HG03066 (cell line): Measurements from ENCODE around the gene P2RY12.
A peak's percentile ranks its signal among the peaks of the same experiment; 100 is the strongest.
"Not testable (repeated sequence)": the region's sequence is repeated elsewhere in the genome, so short reads cannot be mapped to it uniquely, and the experiment has no call there.

Source experiments
- ATAC-seq: cut with Tn5 transposase; IDR thresholded peaks from one replicate; pipeline ENCODE4 v1.9.1; 2021; ENCODE audit warnings: low read depth; ENCODE audit not compliant: unreplicated experiment

P2RY12 gene

DNA sequence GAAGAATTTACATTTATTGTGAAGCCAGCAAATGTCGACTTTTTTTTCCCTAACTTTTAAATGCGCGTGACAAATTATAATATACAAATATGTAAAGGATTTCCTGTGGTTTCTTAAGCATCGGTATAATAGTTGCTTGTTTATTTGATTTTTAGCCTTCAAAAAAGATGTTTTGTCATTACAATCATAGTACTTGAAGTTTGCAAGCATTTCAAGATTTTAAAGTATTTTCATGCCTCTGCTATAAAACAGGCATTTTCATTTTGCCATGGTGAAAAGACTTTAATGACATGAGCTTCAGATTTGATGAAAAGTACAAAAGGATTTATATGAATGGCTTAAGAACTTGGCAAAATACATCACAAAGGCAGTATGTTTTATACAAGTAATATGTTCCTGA is 9.4 kb upstream of the P2RY12 start:
- no peak for ATAC-seq

DNA sequence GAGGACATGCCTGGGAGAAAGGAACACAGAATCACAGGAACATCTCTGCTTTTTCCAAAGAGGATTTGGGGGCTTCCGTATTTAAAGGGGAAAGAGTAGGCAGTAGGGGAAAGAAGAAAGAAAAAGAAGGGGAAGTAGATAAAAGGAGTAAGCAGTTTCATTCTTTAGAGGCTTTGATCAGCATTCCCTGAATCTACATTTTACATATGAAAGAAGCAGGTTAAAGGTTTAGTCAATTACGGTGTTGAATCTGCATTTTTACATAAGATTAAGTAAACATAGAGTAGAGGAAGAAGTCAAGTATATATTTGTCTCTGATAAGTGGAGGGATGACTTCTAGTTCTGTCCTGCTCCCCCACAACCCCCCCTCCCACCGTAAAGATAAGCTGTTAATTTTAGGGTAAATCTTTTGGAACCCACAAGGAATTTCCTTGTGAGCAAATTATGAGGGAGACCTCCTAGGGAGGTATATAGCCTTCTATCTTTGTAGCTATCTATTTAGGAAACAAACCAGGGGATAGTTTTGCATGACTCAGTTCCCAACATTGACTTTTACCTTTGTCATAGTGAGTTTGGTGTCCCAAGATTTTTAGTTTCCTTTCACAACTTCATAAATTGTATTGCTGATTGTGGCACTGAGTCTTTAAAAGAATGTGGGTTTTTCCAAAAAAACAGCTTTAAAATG is 8.7 kb upstream of the P2RY12 start:
- no peak for ATAC-seq

DNA sequence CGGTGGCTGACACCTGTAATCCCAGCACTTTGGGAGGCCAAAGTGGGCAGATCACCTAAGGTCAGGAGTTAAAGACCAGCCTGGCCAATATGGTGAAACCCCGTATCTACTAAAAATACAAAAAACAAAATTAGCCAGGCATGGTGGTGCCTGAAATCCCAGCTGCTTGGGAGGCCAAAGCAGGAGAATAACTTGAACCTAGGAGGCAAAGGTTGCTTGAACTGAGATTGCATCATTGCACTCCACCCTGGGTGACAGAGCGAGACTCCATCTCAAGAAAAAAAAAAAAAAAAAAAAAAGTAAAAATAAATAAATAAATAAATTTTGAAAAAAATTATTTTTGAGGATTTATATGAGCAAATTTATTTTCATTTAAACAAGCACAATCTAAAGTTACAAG is 7.6 kb upstream of the P2RY12 start:
- not testable (repeated sequence) for ATAC-seq

DNA sequence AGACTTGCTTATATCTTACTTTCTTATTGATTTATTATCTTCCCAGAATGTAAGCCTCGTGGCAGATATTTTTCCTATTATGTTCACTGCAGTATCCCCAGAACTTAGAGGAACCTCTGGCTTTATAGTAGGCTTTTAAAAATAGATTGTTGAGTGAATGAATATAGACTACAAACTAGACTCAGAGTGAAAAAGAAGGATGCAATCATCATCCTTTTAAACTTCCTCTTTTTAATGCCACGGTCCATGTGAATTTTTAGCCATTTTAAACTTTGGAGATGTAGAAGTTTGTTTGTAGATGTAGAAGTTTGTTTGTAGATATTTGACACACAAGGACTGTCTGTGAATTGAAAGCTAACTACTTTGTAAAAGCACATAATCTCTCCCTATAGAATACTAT is 7.2 kb upstream of the P2RY12 start:
- ATAC-seq = no peak

DNA sequence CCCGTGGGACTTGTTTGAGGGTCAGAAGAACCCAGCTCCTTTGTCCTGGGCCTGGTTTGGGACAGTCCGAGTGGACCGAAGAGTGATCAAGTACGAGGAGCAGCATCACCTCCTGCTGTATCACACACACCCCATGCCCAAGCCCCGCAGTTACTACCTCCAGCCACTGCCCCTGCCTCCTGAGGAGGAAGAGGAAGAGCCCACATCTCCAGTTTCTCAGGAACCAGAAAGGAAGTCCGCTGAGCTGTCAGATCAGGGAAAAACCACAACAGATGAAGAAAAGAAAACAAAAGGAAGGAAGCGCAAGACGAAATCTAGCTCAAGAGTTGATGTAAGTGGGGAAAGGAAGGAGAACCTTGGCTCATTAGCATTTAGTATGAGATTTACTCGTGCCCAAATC is 3.3 kb upstream of the P2RY12 start:
- no peak for ATAC-seq

DNA sequence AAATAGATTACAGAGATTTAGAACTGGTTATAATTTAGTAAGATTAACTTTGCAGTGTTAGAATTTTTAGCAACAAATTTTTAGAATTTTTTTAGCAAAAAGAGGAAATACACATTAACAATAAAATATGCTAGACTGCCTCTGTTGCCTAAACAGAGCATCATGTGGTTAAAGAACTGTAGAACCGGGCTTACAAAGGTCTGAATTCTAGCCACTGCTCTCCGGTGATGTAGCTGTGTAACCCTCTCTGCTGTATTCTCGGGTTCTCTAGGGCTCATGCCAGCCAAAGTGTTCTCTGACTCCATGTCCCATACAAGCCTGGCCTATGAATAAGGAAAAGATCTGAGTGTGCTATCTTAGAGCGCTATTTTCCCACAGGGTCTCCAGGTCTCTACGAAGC is 2.9 kb upstream of the P2RY12 start:
- ATAC-seq = no peak

DNA sequence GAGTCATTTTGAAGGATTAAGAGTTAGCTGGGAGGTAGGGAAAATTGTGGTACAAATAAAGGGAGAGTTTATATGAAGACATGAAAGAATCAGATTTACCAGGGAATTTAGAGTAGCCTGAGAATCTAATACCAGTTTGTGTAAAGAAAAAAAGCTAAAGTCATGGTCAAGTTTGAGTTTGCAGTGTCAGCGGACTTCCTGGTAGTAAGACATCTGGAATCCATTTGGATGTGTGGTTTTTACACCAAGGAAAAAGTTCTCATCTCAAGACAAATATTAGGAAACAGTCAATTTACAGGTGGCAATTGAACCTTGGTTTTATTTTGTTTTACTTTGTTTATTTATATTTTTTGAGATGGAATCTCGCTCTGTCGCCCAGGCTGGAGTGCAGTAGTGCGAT is 1.5 kb upstream of the P2RY12 start:
- ATAC-seq = no peak

DNA sequence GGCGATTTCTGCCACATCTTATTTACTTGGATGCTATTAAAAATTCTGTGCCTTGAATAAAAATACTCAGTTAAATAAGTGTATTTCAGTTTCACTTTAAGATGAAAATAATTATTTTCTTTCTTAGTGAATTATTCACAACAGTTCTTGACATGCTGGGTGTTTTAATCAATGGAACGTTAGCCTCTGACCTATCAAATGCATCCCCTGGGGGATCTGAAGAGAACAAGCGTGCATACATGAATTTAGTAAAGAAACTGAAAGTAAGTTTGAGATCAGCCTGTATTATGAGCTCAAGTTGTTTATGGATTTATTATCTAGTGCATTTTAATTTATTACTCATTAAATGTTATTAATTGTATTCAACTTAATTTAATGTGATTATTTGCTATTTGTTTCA is 597 bp downstream of the P2RY12 start:
- ATAC-seq = peak; percentile 47

DNA sequence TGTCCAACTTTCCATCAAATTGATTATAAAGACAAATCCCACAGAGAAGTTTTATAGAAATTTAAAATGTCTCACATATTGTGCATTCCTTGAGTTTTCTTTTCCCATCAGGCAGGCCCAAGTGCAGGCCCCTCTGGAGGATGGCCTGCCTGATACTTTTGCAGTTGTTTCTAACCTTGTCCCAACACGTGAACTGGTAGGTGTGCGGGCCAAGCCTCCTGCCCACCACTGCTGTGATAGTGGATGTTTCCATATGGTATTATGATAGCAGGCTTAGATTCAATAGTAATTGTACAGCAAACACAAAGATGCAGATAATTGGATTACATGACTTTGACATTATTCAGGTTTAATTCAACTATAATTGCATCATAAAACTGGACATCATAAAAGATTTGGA is 1.4 kb downstream of the P2RY12 start:
- ATAC-seq = peak; percentile 10

DNA sequence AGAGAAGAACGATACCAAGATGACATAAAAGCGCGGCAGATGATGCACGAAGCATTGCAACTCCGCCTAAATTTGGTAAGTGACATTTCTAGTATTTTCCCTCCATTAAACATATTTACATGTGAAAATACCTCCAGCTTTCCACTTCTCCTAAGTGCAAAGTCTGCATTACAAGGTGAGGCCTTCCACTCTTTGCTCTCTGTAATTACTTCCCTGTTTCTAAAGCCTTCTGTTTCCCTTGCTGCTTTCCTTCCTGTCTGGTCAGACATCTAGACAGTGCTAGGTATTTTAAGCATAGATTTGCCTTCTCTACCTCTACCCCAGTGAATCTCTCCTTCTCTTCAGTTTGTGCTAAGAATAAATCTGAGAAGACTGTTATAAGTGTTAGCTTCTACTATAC is 1.9 kb downstream of the P2RY12 start:
- peak; percentile 43 for ATAC-seq

DNA sequence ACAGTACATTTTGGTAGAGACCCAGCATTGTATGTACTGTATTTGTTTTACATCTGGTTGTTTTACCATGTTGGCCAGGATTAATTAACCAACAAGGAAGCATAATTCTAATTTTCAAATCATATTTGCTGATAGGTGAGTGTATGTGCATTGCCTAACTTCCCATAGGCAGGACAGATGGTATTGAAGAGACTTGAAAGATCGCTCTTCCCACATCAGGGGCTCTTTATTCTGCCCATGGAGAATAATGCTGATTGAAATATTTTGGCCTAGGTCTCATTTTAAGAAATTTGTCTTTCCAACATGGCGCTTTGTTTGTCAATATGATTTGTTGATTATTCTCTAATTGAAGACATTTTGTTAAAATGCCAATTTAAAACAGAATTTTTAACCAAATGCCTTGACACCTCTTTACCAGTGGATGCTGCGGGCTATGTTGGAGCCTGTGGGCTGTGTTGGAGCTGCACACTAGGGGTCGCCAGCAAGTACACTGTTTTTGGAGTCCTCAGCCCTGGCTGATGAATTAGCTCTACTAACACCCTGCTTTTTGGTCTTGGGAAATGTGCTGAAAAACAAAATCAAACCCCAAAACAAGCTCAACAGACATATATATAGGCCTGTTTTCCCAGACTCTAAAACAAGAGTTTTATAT is 5.3 kb downstream of the P2RY12 start:
- no peak for ATAC-seq

DNA sequence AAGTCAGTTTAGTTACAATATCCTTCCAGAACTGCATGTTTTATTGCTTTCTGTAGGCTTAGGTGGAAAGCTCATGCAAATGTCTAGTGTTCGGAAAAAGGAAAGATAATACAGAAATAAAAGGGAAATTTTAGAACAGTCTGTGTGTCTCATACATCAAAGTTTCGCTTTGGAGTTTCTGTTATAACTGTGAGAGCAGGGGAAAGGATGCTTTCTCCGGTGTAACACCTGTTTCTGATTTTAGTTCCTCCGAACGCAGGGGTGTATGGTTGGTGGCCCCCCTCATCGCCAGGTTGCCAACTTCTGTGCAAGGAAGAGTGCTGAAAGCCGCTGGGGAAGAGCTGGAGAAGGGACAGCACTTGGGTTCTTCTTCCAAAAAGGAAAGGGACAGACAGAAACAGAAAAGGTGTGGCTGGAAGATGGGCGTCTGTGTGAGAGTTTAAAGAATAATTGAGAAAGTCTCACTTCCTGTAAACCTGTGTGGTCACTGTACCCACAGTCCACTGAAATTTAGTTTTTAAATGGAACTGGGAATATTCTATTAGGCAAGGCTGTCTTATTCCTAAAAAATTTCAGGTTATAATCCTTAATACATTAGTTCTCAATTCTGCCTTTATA is 6.7 kb downstream of the P2RY12 start:
- no peak for ATAC-seq

DNA sequence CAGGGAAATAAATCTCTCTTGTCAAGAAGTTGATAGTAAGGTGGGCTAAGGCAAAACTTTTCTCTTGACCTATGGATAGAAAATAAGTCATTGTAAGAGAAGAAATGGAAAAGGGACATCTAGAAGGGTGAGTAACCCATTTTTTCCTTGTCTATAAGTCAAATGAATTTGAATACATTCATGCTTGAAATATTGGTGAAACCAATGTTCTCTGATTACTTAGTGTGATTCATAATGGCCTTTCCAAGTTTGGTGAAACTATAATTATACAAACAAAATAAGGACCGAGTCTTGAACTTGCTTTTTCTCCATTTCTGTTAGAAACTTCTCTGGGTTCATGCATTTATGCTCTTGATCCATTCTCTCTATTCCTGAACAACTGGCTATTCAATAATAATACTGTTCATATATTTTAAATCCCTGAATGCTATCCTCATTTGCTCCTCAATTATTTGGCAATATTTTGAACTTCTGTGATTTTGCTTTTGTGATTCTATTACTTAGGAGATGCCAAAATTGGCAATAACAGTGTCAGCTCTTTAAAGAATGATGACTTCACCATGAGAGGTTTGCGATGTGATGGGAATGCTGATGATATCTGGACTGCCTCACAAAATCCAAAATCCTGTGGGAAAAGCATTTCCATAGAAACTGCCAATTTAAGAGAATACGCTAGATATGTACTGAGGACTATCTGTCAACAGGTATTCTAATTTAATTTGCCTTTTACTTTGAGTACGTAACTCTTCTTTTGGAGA is 12.3 kb downstream of the P2RY12 start:
- ATAC-seq = no peak

DNA sequence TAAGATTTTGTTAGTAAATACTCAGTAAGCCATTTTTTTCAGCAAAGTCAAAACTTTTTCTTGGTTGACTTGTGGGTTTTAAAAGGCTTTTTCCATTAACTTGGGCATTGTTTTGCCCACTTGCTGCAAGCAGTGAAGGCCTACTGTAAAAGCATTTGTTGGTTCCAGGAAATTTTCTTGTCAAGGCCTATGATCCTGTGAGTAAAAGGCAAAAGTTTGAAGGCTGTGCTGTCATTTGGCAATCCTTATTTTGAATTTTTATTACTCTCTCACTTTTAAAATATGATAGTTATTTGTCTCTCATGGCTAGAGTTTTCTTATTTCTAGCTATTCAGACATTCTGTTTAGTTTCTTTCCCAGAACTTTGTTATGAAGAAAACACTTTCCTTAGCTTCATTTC is 13.0 kb downstream of the P2RY12 start:
- ATAC-seq = no peak

DNA sequence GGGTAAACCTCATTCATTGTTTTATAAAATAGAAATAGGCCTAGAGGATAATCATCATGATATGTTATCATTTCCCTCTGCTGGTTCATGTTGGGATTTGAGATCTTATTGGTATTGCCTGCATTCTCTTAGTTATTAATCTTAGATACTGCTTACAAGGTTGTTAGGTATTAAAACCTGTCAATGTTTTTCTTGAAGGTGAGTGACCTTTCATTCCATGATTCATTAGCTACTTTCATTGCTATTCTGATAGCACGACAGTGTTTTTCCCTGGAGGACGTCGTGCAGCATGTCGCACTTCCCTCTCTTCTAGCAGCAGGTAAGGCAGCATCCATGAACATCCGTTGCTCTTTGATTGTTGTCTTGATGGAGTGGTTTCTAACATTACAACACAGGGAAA is 17.1 kb downstream of the P2RY12 start:
- ATAC-seq = no peak

DNA sequence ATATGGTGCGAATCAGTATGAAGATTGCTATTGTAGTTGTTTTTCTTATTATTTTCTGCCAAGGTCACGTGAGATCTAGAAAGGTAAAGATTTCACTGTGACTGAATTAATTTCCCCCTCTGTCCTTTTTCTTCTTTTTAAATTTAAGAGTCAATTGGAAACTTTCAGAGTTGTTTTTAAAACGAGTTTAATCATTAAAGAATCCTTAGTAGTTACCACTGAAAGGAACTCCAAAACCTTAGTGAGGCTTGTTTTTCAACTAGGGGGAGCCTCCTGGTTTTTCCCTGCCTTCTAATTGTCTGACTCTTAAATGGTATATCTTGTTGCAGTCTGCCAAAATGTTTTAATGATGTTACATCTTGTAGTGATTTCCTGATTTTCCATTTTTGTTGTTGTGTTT is 17.6 kb downstream of the P2RY12 start:
- no peak for ATAC-seq

DNA sequence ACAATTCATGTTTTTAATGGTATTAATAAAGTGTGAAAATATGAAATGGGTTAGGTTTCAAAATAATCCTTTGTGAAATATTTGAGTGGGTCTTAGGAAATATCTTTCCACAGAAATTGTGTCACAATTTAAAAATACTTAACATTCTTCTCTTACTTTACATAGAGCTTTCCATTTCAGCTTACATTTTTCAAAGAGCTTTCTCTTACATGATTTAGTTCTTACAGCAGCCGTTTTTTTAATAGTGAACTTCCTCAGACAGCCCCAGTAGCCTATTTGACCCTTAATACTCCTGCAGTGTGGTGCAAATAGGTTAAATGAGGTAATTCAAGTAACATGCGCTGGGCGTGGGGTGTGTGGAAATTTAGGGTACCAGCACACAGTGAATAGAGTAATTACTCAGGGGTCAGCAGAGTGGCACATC is 21.8 kb downstream of the P2RY12 start:
- no peak for ATAC-seq

DNA sequence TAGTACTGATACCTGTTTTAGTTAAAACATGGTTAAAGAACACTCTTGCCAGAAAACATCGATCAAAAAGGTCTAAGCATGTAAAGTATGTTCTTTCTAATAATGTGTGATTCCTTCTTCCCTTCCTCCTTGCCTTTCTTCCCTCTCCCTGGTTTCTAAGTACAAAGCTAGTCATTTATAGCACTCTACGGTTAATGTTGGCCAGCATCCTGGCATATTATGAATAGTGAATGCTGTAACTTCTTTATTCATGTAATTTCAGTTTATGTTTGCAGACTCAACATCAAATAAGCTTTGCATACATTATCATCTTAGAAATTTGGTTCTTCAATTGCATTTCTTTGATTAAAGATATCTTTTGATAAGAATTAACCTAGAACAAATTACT is 27.1 kb downstream of the P2RY12 start:
- no peak for ATAC-seq

DNA sequence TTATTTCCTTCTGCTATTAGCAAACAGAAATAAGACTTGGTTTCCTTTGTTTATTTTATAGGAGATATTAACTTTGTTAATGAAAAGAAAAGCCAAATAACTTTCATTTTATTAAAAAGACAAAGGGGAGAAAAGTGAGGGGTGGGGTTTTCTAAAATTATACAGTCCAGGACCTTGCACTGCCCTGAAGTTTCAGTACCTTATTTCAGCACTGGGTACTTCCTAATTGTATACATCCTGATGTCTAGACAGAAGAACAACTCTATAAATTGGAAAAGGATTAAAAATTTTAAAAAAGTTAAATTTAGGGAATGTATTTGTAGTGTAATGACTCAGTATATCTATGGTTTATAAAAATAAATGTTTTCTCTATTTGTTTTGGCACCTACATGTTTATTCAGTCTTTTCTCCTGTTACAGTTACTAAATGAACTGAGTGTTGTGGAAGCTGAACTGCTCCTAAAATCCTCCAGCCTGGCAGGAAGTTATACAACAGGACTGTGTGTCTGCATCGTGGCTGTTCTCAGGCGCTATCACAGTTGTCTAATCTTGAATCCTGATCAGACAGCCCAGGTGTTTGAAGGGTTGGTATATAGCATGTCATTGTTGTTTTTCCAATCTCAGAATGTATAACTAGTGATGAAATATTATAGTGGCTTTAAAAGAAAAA is 27.6 kb downstream of the P2RY12 start:
- ATAC-seq = no peak

DNA sequence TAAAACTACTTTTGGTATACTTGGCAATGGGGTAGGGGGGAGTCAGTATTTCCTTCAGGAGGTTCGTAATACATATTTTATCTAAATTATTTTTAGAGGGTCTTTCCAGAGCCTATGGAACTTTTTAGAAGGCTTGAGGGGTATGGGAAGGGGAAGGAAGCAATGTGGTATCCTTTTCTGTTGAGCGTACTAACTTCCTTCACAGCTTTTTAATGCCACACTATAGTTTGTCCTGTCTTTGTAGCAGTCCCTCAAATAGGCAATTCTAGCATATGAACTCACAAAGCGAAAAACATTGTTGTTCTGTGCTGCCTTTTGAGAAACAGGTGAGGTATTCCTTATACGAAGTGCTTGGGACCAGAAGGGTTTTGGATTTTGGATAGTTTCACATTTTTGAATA is 32.9 kb downstream of the P2RY12 start:
- ATAC-seq = peak; percentile 13

DNA sequence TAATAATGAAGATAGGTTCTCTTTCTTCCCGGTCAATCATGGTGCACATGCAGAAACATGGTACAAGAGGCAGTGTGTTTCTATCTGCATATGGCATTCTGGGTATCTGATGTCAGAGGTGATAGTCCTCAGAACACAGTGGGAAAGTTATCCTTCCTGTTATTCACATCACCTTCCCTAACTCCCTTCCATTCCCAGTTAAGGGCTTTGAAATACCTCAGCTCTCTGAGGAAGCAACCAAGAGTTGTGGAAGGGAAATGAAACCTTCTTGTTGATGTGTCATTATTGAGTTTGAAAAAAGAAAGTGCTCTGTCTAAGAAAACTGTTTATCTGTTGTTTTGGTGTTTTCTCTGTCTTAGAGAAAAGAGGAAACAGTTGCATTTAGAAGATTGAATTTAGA is 33.3 kb downstream of the P2RY12 start:
- peak; percentile 94 for ATAC-seq
